ENCODE data around the gene ZC3H7A.

The ZC3H7A gene

GRCh38 chr16:11768849-11769248, 28.2 kb downstream of the ZC3H7A start:
- no peak for DNase-seq

DNA sequence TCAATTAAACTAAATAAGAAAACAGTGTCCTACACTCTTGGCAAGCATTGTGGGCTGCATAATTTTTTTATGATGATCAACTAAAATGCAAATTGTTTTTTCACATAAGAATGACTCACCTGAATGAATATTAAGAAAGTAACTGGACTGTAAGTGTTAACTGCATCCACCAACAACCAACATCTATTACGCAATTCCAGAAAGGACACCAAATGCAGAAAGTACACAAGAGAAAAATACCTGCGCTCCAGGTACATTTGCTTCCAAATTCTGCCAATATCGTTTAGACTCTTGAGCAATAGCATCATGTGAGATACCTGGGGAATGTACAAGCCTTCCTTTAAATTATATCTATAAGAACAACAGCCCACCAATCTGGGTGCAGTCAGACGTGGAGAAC, 34.6 kb downstream of the ZC3H7A start:
- DNase-seq, result no peak

DNA sequence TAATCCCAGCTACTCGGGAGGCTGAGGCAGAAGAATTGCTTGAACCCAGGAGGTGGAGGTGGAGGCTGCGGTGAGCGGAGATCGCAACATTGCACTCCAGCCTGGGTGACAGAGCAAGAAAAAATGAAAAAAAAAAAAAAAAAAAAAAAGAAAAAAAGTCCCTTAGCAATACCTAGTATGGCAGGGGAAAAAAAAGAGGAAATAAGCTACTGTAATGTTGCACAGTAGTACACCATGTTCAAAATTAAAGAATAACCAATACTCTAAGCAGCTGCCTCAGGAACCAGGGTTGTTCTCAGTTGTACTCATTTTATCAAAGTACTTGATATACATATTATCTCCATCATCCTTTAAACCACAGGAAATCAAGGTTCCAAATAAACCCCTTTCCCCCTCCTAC, 37.1 kb downstream of the ZC3H7A start:
- no peak for DNase-seq

GRCh38 chr16:11759163-11759834, 37.8 kb downstream of the ZC3H7A start:
- no peak for DNase-seq

DNA sequence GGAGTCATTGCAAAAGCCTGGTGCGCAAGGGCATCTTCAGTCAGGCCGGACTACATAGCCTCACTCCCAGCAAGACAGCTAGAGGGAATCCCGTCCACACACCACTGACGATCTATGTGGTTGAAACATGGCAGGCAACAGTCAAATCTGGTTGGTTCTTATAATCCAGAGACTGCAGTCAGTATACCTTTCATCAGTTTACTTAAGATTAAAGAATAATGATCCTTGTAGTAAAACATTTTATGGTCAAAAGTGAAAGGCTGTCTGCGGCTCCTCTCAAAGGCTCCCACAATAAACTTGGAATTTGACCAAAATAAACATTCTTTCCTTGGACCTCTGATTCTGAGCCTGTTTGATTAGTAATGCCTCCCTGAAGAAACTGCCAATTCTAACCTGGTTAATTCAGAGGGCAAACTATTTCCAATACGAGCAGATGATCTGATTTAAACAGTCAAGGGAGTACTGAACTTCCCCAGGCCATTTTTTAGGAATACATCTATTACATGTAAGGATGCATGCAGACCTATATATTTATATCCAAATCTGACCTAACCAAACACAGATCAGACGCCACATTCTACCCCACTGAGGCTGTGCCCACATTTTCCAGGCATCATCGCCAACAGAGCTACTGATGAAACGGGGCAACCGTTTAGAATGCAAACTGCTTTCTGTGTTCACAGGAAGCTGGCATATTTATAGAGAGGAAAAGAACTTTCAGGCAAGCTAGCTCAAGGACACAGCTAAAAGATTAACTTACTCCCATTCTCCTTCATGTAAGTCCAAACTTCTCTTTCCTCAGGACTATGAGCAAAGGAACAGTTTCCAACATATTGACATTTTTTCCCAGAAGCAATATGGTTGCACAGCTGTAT, 39.1 kb downstream of the ZC3H7A start:
- DNase-seq, result no peak

GRCh38 chr16:11756248-11756647, 40.8 kb downstream of the ZC3H7A start:
- no peak for DNase-seq

DNA sequence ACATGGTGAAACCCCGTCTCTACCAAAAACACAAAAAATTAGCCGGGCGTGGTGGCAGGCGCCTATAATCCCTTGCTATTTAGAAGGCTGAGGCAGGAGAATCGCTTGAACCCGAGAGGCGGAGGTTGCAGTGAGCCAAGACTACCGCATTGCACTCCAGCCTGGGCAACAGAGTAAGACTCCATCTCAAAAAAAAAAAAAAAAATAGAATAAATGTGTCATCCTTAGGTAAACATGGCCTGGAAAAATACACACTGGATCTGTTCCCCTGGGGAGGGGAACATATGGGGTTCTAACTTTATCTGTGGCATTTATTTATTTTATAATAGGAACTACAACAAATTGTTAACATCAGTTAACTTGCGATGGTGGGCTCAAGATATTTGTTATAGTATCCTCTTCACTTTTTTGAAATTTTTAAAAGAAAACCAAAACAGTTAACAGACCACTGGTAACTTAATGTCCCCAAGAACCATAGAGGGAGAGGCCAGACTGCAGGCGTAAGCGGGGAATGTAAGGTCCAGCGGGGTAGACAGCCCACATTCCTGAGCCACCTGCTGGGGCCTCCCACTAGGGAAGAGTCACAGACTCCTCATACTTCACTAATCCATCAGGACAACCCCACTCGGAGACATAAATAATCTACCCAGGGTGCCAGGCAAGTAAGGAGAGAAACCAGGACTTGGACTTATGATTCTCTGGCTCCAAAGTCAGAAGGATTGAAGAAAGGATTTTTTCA, 41.9 kb downstream of the ZC3H7A start:
- no peak for DNase-seq

DNA sequence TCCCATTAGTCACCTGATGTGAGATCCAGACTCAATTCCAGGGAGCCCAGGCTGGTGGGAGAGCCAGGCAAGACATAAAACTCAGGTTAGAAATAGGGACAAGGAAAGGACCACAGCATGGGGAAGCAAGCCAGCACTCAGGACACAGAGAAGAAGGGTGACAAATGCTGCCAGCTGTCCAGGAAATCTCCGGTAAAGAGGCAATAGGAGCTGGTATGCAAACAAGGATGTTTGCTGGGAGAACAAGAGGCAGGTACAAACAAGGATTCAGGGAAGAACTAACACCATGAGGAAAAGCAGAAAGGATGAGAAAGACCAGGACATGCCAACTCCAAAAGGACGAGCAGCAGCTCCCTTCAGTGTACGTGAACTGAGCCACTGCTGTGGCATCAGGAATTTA, 44.2 kb downstream of the ZC3H7A start:
- DNase-seq, result no peak

- DNase-seq, result no peak
These were observed 47.0 kb downstream of the ZC3H7A start for GRCh38 chr16:11750056-11750455.

DNA sequence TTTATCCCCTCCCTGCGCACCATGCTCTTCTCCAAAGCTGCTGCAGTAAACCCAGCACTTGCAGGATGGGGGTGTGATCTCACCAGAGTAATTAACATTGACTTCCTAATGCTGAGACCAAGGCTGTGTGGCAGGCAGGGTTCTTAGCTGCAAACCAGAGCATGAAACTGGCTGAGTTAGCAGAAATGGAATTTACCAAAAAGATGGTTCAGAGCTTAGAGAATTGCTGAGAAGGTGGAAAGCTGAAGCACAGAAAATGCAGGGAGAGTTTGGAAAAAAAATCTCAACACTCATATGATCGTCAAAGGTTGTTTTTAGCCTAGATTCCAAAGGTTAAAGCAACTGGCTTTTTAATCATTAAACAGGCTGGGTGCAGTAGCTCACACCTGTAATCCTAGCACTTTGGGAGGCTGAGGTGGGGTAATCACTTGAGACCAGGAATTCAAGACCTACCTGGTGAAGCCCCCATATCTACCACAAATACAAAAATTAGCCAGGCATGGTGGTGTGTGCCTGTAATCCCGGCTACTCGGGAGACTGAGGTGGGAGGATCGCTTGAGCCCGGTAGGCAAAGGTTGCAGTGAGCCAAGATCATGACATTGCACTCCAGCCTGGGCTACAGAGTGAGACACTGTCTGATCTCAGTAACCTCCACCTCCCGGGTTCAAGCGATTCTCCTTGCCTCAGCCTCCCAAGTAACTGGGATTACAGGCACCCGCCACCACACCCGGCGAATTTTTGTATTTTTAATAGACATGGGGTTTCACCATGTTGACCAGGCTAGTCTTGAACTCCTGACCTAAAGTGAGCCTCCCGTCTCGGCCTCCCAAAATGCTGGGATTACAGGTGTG, 48.4 kb downstream of the ZC3H7A start:
- no peak for DNase-seq

DNA sequence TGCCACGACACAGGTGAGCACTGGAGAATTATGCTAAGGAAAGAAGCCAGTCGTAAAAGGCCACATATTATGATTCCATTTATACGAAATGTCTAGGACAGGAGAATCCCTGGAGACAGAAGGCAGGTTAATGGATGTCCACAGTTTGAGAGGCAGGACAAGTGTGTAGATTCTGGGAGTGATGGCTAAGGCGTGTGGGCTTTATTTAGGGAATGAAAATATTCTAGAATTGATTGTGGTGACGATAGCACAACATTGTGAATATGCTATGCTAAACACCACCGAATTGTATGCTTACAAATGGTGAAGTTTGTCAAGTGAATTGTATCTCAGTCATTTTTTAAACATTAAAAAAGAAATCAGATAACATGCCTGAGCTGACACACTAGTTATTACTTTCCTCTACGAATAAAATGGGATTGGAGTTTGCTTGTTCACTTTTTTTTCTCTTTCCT, 49.1 kb downstream of the ZC3H7A start:
- DNase-seq, result no peak

- DNase-seq, result no peak
These were observed 53.0 kb downstream of the ZC3H7A start for GRCh38 chr16:11744075-11744470.

- DNase-seq, result peak; percentile 15
These were observed 53.6 kb downstream of the ZC3H7A start for GRCh38 chr16:11743308-11744074.

DNA sequence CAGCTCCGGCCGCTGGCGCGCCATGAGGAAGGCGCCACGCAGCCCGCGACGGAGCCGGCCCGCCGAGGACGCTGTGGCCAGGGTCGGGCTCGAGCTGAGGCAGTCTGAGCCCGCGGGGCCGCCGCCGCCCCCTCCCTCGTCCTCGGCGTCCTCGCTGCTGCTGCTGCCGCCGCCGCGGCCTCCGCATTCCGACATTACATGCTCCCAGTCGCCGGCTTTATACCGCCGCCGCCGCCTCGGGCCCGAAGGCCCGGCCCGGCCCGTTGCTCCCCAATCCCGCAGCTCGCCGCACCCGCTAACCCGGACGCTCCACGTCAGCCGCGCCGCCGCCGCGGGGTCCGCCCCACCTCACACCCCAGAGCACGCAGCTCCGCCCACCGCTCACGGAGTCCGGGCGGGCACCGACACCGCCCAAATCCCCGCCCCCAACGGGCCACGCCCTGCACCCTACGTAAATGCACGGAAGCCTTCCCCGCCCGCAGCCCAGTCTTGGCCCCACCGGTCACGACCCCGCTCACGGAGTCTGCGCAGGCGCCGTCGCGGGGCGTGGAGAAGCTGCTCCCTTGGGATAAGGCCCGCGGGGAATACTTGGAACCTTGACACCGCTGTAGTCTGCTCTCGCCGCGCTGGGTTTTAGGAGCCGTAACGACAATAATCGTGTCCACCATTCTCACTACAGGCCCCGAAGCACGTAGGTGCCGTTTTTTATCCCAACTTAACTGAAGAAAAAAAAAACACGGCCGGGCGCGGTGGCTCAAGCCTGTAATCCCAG, 54.3 kb downstream of the ZC3H7A start, which contains the start of gene TXNDC11:
Gene TXNDC11, minus strand, starts transcription at position 322 of the 772 bp plus-strand sequence. Its CDS starts 127 bp downstream, at position 195.
- peak; percentile 100 for DNase-seq

DNA sequence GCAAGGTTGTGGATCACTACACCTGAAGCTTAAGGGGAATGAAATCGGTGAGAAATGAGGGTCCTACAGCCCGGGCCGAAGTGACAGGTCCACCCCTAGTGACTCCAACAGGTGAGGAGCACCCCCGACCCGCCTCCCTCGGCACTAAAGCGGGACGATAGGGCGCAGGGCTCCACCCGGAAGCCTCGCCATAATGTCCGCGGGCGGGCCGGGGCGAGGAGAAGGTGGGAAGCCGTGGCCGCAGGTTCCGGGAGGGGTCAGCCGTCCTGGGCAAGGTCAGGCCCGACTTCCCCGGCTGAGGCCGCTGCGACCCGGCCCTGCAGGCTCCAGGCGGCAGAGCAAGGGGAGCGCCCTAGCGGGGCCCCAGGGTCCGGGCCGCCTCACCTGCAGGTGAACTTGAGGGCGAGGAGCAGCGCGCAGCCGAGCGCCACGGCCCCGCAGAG, 54.9 kb downstream of the ZC3H7A start:
- DNase-seq, result peak; percentile 52

GRCh38 chr16:11740567-11740966, 56.5 kb downstream of the ZC3H7A start:
- no peak for DNase-seq

- no peak for DNase-seq
These were observed 58.1 kb downstream of the ZC3H7A start for GRCh38 chr16:11738742-11739544.

GRCh38 chr16:11737713-11738112, 59.3 kb downstream of the ZC3H7A start:
- DNase-seq, result no peak

DNA sequence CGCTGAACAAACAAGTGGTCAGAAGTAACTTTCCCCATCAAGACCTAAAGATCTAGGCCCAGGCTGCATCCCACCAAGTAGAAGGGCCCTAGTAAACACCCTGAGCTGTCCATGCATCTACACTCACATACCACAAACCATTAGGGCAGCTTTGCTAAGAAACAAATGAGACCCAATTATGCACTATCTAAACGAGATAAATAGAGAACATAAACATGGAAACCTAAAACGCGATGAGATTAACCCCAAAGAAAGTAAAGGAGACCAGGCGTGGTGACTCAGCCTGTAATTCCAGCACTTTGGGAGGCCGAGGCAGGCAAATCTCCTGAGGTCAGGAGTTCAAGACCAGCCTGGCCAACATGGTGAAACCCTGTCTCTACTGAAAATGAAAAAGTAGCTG, 60.2 kb downstream of the ZC3H7A start:
- DNase-seq, result no peak

GRCh38 chr16:11735787-11736186, 61.3 kb downstream of the ZC3H7A start:
- no peak for DNase-seq
